GM19455 (cell line): ENCODE measurements around the gene GDI1.
A peak's percentile ranks its signal among the peaks of the same experiment; 100 is the strongest.

ENCODE experiments used
- ATAC-seq: cut with Tn5 transposase; IDR thresholded peaks from one replicate; pipeline ENCODE4 v1.9.1; 2021; ENCODE audit not compliant: unreplicated experiment

Gene GDI1

DNA sequence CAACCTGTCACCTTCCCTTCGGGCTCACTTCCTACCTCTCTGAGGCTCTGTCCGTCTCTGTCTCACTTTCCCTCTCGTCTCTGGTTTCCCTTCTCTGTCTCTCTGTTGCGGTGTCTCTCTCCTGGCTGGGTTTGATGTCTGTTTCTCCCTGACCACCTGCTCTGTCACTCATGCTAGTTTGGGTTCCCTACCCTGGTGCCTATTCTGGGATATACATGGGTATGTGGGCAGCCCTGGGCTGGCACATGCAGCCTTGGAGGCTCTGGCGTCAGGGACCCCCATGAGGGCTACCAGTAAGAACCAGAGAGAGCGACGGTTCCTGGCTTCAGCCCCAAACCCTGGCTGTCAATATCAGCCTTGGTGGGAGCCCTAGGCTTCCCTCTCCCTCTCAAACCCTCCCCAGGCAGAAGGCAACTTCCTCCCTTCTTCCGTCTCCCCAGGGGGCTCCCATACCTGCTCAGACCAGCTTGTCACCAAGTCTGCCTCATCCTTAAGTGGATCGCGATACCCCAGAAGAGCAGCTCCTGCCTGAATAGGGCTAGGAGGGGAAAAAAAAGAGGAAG, 28.2 kb upstream of the GDI1 start:
- peak; percentile 13 for ATAC-seq

GRCh38 chrX:154409222-154409871, 27.6 kb upstream of the GDI1 start, which contains the start of gene DNASE1L1:
Gene DNASE1L1 (minus strand): TSS chrX:154409254. CDS start chrX:154405568, 3,686 bp downstream.
- ATAC-seq = peak; percentile 44

DNA sequence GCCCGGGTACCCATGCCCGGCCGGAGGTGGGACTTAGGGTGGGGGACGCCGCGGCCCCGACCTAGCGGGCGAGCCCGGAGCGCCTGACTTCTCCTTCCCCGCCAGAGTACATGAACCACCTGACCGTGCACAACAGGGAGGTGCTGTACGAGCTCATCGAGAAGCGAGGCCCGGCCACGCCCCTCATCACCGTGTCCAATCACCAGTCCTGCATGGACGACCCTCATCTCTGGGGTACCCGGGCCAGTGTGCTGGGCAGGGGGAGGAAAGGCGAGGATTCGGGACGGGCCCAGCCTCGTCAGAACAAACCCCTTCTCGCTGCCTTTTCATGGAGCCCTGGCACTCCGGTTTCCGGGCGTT, 25.0 kb upstream of the GDI1 start:
- no peak for ATAC-seq

DNA sequence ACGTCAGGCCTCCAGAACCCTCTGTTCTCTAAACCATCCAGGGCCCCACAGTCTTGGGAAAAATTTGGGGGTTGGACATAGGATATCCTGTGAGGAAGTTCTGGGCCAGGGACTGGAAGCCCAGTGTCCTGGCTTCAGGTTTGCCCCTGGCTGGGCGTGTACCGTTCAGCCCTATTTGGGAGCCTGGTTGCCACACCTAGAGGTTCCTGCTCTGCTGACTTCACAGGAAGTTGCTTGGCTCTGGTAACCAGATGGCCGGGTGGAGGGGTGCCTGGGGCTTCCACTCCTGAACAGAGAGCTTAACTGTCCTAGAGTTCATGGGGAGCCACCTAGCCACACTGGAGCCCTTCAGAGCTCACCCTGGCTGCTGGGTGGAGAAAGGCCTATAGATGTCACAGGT, 24.5 kb upstream of the GDI1 start:
- ATAC-seq = no peak

GRCh38 chrX:154413142-154413541, 23.8 kb upstream of the GDI1 start:
- ATAC-seq = no peak

DNA sequence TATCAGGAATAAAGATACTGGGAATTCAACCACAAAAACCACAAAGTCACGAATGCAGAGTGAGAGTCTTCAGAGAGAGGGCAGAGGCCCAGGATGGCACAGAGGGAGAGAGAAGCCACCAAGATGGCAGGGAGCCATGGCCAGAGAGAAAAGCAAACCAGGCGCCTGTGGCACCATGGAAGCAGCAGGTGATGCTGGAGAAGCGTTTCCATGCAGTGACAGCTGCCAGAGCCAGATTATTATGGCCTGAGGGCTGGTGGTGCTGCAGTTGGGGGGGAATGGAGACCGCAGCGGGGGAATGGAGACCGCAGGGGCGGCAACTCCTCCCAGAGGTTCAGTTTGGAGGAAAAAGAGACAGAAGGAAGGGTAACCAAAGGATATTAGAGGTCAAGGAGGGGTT, 19.8 kb upstream of the GDI1 start:
- ATAC-seq = no peak

- no peak for ATAC-seq
These were observed 17.8 kb upstream of the GDI1 start for GRCh38 chrX:154419189-154419588.

GRCh38 chrX:154419688-154420401, 17.1 kb upstream of the GDI1 start:
- ATAC-seq = no peak

- no peak for ATAC-seq
These were observed 16.6 kb upstream of the GDI1 start for GRCh38 chrX:154420402-154420756.

DNA sequence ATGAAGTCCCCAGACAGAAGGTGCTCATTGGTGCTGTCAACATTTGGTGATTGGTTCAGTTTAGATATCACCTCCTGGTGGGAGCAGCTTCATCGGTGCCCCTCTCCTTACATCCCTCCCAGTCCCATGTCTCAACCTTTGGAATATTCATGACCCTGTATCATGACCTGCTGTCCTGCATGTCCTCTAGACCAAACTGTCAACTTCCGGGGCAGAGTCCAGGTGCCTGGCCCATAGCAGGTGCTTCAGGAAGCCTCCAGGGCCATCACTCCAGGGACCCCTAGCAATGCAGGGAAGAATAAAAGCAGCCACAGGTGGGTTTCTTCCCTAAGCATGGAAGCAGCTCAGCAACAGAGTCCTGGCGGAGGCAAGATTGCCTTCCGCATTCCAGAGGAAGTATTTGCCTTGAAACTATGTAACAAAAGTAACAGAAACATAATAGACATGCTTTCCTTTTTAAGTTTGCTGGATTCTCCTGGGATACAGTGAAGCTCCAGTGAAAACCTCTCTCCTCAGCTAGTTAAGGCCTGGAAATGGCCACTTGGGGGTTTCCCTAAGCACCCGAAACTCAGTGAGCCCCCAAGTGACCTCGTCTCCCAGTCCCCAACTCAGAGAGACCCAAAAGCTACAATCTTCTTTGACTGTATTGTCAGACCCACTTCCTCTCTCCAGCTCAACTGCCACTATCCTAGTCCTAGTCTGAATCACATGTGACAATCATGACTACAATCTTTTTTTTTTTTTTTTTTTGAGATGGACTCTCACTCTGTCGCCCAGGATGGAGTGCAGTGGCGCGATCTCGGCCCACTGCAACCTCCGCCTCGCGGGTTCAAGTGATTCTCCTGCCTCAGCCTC, 9.8 kb upstream of the GDI1 start:
- ATAC-seq = no peak

GRCh38 chrX:154428176-154429171, 8.5 kb upstream of the GDI1 start, which contains the start of gene ATP6AP1:
Gene ATP6AP1 (plus strand): TSS chrX:154428677. CDS start chrX:154428693, 16 bp downstream.
- ATAC-seq = peak; percentile 92

GRCh38 chrX:154429711-154430110, 7.2 kb upstream of the GDI1 start:
- no peak for ATAC-seq

- ATAC-seq = no peak
These were observed 6.5 kb upstream of the GDI1 start for GRCh38 chrX:154430479-154430878.

DNA sequence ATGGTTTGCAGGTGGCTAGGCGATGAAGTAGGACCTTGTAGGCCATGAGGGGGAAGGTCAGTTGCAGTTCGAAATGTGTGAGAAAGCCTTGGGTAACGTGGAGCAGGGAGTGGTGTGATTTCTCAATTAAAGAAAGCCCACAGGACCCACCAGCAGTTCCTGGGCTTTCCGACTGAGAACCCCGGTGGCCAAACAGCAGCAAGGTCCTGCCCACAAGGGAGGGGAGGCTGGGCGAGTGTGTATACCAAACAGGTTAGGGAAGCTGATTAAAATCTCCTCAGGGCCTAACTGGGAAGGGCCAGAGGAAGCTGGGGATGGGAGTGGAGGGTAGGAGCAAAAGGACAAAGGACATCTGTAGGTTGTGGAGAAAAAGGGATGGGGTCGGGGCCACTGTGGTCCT, 6.0 kb upstream of the GDI1 start:
- no peak for ATAC-seq

DNA sequence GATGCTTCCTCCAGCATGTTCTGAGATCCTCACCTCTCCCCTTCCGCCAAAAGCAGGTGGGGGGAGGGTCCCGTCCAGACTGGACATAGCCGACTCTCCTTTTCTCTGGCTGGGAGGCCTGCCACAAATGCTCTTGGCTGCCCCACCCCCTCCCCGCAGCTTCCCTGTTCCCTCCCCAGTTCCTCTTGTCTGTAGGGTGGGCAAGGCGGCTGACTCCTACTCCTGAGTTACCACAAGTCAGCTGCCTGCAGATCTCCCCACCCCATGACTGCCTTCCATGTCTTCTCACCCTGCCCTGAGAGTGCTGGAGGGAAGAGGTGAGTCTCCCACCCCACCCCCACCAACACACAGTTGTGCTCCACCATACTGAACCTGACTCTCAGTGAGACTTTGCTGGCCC, 5.6 kb upstream of the GDI1 start:
- no peak for ATAC-seq

- no peak for ATAC-seq
These were observed 4.7 kb upstream of the GDI1 start for GRCh38 chrX:154432210-154432609.

GRCh38 chrX:154433605-154434004, 3.3 kb upstream of the GDI1 start:
- ATAC-seq = no peak

DNA sequence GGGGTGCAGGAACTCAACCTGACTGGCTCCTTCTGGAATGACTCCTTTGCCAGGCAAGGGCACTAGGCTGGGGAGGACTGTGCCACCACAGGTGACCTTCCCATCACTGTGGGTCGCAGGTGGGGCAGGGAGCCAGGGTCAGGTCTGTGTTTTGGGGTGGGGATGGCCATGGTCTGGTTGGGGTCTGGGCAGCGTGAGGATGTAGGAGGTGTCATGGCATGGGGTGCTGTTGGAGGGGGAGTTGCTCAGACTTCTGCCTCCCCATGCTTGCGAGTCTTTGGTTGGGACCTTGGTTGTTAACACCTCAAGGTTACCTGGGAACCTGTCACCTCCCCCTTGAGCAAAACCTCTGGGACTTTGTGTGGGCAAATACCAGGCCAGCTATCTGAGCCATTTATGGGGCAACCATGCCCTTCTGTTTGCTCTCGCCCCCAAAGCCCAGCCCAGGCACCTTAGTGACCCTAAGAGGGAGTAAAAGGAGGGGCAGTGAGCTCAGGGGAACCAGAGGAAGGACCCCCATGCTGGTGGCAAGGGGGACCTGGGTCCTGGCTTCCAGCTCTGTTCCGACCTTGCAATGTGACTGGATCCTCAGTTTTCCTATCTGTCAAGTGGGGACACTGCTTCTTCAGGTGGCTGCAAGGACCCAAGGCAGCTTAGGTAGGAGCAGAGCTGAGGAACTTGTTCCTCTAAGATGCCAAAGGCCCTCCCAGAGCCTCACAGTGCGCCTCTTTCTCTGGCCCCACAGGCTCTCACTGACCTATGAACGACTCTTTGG, 2.4 kb upstream of the GDI1 start:
- ATAC-seq = no peak

DNA sequence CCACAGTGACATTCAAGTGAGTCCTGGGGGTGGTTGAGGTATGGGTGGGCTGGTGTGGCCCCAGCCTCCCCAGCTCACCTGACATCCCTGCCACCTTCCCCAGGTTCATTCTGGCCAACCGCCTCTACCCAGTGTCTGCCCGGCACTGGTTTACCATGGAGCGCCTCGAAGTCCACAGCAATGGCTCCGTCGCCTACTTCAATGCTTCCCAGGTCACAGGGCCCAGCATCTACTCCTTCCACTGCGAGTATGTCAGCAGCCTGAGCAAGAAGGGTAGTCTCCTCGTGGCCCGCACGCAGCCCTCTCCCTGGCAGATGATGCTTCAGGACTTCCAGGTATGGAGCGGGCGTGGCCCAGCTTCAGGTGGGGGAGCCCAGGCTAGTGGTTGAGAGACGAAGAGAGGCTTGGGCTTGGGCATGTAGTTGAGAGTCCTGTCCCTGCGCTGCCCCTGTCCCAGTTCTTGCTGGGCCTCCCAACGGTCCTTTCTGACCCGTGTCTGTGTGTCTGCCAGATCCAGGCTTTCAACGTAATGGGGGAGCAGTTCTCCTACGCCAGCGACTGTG, 1.7 kb upstream of the GDI1 start:
- ATAC-seq = no peak
